NCI-H146 treated with DMSO at 0.1 percent for 48 hours (cell line): ENCODE results near the gene CCSER1.

Experiments used
- DNase-seq: peaks from one replicate; lab custom pipeline; 2025; ENCODE audit not compliant: unreplicated experiment; lab: John Stamatoyannopoulos, UW

CCSER1 gene

DNA sequence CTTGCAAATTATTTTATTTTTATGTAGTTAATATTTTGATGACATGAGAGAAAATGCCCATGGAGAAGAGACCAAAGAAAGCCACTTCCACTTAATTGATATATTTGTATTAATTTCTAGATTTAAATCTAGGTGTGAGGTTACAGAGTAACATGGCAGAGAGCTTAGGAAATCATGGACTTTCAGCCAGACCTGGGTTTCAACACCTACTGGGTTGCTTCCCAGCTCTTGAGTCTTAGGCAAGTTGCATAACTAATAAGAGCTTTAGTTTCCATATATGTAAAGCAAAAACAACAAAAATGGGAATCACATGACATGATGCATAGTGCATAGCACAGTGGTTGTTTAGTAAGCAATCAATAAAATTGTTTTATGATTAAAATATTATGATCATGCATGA, 413.3 kb downstream of the CCSER1 start:
- no peak for DNase-seq

DNA sequence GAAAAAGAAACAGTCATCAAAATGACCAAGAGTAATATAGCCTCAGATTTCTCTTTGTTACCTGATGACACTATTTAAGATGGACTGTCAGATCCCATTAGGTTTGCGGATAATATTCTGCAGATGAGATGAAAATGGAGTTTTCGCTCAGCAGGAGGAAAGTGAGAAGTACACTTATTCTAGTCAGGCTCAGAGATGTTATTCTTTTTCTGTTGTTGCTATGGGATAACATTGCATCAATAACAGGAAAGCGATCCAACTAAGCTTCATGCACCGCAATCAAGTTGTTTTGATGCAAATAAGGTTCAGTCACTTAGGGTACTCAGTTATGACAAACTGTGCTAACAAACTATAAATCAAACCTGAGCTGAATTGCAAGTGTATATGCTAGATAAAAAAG, 415.0 kb downstream of the CCSER1 start:
- DNase-seq, result no peak

DNA sequence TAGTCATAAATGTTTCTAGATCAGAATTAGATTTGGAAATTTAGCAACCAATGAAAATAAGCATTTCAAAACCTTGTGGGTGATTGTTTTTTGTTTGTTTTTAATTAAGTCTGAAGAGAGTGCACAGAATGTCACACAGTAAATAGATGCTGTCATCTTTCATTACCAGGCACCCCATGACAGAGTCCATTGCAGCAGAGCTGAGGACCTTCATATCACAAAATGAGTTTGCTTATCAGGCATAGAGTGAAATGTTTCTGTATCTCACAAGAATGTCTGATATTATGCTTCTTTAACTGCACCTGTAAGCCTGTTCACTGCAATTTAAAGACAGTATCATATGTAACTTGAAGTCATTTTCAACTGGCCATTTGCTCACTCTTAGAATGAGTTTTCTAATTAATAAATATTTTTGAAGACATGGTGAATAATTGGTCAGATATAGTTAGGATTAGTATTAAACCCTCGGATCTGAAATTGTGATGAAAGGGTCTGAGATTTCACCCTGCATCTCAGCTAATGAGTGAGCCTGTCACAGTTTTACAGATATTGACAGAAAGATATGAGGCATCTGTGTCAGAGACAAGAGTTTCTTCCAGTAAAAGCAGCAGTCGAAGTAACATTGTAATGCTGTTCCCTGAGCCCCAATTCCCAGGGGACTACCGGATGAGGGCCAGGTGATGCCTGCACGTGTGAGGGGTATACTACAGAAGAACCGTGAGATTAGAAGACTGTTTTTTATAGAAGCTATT, 416.4 kb downstream of the CCSER1 start:
- no peak for DNase-seq

DNA sequence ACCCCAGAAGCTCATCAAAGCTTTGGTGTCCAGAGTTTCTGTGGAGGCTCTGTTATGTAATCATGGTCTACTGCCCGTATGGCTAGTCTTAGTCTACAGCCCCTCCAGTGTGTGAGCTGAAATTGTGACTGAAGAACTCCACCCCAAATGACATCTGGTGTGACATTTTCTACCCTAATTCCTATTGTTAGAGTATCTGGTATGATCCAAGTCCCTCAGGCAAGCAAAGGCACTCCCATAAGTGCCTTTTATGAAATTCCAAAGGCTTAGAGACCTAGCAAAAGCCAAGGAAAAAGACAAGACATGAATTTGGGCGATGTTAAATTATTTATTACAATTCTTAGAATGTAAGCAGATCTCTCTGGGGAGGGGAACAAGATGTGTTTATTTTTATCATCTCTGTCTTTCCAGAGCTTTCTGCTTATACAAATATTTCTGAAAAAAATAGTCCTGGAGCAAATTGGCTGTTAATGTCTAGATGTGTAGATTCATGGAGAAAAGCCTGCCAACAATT, 417.4 kb downstream of the CCSER1 start:
- DNase-seq, result no peak

GRCh38 chr4:90545380-90545779, 418.2 kb downstream of the CCSER1 start:
- no peak for DNase-seq

- DNase-seq, result no peak
These were observed 418.9 kb downstream of the CCSER1 start for GRCh38 chr4:90546114-90546513.

- no peak for DNase-seq
These were observed 443.4 kb downstream of the CCSER1 start for GRCh38 chr4:90570615-90571014.

DNA sequence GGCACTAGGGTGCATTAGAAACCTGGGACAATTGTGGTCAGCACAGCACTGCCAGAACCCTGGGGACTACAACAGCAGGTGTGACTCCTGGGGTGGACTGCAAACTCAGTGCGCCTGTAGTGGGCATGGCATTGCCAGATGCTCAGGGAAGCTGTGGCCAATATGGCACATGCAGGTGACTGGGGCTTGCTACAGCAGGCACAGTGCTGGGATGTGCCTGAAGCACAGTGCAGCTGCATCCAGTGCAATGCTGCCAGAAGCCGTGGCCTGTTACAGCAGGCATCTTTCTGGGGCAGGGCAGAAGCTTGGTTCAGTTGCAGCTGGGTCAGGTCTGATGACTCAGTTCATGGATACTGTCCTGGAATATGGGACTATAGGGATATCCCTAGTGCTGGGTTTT, 445.8 kb downstream of the CCSER1 start:
- no peak for DNase-seq

DNA sequence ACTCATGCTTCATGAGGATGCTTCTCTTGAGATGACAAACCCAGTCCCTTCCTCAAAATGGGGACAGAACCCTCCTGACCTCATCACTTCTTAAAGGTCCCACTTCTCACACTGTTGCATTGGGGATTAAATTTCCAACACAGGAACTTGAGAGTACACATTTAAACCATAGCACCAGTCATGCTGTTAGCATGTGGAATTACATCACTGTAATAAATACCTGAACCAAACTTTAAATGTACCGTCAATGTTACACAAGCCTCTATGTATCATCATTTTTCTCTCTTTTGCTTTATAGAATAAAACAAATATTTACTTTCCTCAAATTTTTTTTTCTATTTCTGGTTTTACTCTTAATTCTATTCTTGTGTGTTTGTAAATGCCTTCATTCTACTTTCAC, 448.2 kb downstream of the CCSER1 start:
- DNase-seq, result no peak

- no peak for DNase-seq
These were observed 453.1 kb downstream of the CCSER1 start for GRCh38 chr4:90580326-90580725.

GRCh38 chr4:90582087-90582486, 454.9 kb downstream of the CCSER1 start:
- DNase-seq, result no peak

DNA sequence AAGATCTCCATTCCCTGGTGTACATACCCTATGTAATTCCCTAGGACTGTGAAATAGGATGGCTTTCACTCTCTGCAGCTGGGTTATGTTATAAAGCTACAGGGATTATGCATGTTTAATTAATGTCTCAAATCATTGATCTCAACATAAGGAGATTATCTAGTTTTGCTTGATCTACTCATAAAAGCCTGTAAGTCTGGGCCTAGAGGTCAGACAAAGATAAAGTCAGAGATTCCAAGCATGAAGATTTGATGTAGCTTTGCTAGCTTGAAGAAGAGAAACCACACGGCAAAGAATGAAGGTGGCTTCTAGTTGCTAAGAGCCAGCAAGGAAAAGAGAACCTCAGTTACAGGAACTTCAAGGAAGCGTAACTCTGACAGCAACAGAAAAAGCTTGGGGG, 456.9 kb downstream of the CCSER1 start:
- no peak for DNase-seq

- DNase-seq, result no peak
These were observed 458.8 kb downstream of the CCSER1 start for GRCh38 chr4:90585961-90586360.

DNA sequence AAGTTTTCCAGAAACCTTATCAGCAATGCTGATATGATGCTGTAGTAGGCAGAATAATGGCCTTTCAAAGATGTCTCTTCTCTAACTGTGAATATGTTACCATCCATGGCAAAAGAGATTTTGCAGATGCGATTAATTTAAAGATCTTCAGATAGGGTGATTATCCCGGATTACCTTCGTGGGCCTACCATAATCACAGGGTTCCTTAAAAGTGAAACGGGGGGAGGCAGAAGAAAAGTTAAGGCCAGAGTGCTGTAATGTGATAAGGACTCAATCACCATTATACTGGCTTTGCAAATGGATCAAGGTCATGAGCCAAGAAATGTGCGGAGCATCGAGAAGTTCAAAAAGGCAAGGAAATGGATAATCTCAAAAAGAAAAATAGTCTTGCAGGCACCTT, 459.6 kb downstream of the CCSER1 start:
- DNase-seq, result no peak

DNA sequence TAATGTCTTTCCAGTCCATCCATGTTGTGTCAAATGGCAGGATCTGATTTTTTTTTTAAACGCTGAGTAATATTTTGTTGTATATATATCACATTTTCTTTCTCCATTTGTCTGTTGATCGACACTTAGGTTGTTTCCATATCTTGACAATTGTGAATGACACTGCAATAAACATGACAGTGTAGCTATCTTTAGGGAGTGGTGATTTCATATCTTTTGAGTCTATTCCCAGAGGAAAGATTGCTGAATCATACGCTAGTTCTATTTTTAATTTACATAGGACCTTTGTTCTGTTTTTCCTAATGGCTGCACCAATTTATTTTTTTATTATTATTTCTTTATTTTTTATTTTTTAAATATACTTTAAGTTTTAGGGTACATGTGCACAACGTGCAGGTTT, 470.7 kb downstream of the CCSER1 start:
- no peak for DNase-seq

- DNase-seq, result no peak
These were observed 471.5 kb downstream of the CCSER1 start for GRCh38 chr4:90598741-90599140.

DNA sequence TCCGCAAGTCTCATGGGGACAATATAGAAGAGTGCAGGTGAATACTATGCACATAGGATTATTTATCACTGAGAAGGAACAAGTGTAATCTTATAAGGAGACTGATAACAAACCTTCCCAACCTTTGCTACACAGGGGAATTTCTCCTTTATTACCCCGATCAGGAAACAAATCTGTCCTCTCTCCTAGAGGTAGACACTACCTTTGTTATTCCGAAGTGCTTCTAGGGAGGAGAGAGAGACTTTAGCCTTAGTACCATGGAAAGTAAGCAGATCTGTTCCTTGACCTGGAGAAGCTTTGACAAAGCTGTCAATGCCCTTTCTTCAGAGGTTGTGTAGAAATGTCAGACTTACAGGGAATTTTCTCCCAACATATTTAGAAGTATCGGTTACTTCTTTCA, 475.5 kb downstream of the CCSER1 start:
- DNase-seq, result no peak

DNA sequence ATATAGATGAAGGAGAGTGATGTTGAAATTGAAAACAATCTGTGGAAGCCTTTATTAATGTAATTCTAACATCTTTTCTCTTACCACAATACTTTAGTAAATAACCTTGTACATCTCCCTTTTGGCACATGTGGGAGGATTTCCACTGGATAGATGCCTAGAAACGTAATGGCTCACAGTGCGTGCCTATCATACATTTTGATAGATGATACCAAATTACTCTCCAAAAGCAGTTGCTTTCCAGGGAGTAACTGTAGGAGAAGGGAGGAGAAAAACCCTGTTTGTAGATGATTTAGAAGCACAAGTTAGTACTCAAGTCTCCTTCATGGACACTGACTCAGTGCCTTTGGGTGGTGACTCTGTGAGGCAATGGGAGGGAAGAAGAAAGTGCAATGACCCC, 476.3 kb downstream of the CCSER1 start:
- no peak for DNase-seq

DNA sequence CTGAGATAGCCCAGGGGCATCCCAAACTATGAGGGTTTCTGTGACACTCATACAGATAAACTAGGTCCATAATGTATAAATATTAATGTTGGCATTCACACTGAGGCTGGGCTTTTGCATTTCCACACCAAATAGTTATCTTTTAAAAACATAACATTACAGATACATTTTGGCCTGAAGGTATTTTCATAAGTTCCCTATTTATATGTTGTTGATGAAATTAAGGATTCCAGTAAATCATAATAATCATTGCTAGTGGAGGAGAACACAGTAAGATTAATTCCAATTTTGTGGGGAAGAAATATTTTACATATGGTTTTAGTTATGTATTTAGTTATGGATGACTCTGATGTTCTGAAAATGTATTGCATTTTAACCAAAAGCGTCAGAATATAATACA, 479.6 kb downstream of the CCSER1 start:
- no peak for DNase-seq

DNA sequence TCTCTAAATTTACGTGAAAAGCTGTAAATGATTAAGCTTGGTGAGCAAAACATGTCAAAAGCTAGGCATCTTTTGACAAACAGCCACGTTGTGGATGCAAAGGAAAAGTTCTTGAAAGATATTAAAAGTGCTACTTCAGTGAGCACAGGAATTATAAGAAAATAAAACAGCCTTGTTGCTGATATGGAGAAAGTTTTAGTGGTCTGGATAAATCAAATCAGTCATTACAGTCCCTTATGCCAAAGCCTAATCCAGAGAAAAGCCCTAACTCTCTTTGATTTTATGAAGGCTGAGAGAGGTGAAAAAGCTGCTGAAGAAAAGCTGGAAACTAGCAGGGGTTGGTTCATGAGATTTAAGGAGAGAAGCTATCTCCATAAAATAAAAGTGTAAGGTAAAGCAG, 487.2 kb downstream of the CCSER1 start:
- no peak for DNase-seq

DNA sequence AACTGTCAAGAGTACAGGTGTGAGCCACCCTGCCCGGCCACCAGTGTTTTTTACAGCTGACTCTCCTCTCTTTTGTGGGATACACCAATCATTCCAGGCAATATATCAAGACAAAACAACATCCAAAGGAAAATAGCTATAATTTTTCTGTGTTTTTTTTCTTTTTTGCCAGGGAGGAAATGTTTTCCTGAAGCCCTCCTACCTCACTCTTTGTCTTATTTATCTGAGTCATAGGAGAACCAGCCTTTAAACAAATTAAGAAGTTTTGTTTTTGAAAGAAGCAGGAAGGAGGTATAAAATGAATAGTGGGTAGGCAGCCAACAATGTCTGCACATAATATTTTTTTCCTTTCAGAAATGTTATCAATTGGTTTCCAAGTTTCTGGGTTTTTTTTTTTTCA, 493.9 kb downstream of the CCSER1 start:
- DNase-seq, result no peak

DNA sequence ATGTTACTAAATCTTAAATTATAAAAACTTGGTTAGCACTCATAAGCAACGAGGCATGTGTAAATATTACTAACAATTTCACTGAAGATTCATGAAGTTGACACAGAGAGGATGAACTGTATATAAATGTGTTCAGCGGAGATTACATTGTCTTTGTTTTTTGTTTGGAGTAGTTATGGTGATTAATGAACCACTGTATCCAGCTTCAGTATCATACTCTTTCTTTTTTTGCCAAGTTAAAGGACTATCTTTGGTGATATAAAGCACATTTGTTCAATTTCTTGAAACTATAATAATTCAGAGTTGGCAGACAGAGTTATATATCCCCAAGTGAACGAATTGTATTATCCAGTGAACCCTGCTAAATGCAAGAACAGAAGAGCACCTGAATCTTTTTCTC, 497.6 kb downstream of the CCSER1 start:
- DNase-seq, result no peak
